Activated CD8-positive, alpha-beta T cell treated with anti-CD3 and anti-CD28 coated beads for 36 hours (primary cell): ENCODE results near the gene CCNDBP1. TPM values are rescaled to one million over a fixed set of nuclear protein-coding genes. Genes with fewer than 3 reads are reported as not detected.
A peak's percentile ranks its signal among the peaks of the same experiment; 100 is the strongest.

Experiments
- ATAC-seq: fragments of 200-7000 bp; cut with Tn5 transposase; one replicate; pipeline ENCODE4 v1.10.0; 2021; ENCODE audit warnings: mild to moderate bottlenecking, moderate library complexity
- CTCF ChIA-PET: fragments of 350-600 bp; sonication (Branson Sonifier 250); formaldehyde crosslinking; loops from one replicate; lab custom pipeline; 2021; ENCODE audit warnings: antibody characterized with exemption; lab: Charles Lee
- POLR2A ChIA-PET: fragments of 350-600 bp; sonication (Branson Sonifier 250); formaldehyde crosslinking; loops from one replicate; lab custom pipeline; 2021; ENCODE audit warnings: antibody characterized with exemption; lab: Charles Lee
- DNase-seq: peaks from one replicate; pipeline ENCODE4 v3.0.0-alpha.2; 2020
- H3K27ac Mint-ChIP-seq: one replicate; pipeline ENCODE4 v1.8.0; 2021; ENCODE audit warnings: mild to moderate bottlenecking, mixed read lengths
- H3K27me3 Mint-ChIP-seq: one replicate; pipeline ENCODE4 v1.8.0; 2021; ENCODE audit warnings: mixed read lengths
- H3K36me3 Mint-ChIP-seq: one replicate; pipeline ENCODE4 v1.8.0; 2021; ENCODE audit warnings: low read depth, mixed read lengths
- H3K4me1 Mint-ChIP-seq: one replicate; pipeline ENCODE4 v1.8.0; 2021; ENCODE audit warnings: low read depth, mixed read lengths
- H3K4me3 Mint-ChIP-seq: one replicate; pipeline ENCODE4 v1.8.0; 2021; ENCODE audit warnings: mild to moderate bottlenecking, moderate library complexity, mixed read lengths
- H3K9me3 Mint-ChIP-seq: one replicate; pipeline ENCODE4 v1.8.0; 2021; ENCODE audit warnings: mixed read lengths
- intact Hi-C: fragments of 100-400 bp; cut with micrococcal nuclease; formaldehyde crosslinking; loops from one replicate; pipeline ENCODE4 v1.10.0; 2022
- total RNA-seq, 2 experiments: library from RNA; stranded (reverse); gene quantifications; one replicate each; pipeline ENCODE4 v1.2.3, GENCODE V29; 2021
- TF ChIP-seq, protein P1 (sequence below): fragments of 200-600 bp; IDR thresholded peaks from one replicate; pipeline ENCODE4 v1.8.0; 2022; ENCODE audit warnings: antibody characterized with exemption, mild to moderate bottlenecking

CCNDBP1 gene
- total RNA-seq, 2 experiments from 2014 or later: 49.2 to 54.1 TPM

DNA sequence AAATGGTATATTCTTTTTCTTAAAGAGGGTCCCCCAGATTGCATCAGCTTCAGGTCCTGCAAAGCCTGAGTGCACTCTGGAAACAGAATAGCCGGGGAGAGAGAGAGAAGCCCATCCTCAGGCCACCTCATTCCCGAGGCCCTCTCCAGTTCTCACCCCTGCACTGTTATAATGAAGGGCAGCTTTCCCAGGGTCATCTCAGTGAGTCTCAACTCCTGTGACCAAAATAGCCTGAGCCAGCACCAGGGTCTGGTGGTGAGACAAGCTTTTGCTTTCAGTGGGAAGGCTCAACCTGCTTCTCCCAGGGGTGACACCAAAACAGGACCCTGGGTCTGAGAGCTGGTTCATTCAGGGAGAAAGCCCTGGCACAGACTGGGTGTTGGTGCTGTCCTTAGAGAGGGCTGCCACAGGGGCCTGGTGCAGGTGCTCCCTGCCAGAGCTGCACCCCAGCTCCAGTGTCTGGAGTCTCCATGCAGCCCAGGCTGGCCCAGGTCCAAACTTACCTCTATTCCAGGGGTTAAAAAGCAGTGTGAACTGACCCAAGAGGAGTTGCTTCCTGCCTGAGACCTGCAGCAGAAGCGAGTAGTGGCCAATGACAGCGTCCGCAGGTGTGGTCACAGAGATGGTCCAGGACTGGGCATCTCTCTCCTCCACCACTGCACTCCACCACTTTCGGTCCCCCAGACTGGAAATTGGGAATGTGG is 29.5 kb downstream of the CCNDBP1 start:
- no peak overlapping the region for H3K27ac Mint-ChIP-seq
- no peaks in the 10 kb centered on the region for H3K36me3 Mint-ChIP-seq

DNA sequence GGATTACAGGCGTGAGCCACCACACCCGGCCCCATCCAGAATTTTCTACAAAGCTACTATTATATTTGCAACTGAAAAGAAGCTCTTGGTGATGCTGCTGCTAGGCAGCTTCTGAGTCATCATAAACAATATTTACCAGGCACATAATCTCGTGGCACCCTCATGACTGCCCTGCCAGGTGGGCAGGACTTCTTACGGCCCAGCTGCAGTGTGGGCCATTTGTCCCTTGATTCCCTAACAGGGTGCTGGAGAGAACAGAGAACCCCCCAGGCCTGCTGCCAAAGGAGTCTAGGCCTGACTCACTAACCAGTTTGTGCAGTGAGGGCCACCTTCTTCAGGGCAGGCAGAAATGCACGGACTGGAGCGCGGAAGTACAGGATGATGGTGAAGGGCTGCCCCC is 30.8 kb downstream of the CCNDBP1 start:
- Mint-ChIP-seq H3K9me3 (peaks cover 2% of the 10 kb centered on the region), H3K4me3 (no peak overlapping the region), H3K36me3 (no peaks in the 10 kb centered on the region), H3K27ac (no peak overlapping the region), H3K4me1 (no peaks in the 10 kb centered on the region), H3K27me3 (peaks cover 1% of the 10 kb centered on the region)
- intact Hi-C loops: no loop called here
- ATAC-seq: no peak
- no peak for DNase-seq
- ChIA-PET CTCF (interaction anchor here (1.8 to 3.8 kb wide), 3 partner anchors 10 to 69 kb away, joined by 10 to 17 read pairs (median 16); no protein-coding TSS in a partner anchor), POLR2A (no interaction called here)
- TF ChIP-seq, protein P1, sequence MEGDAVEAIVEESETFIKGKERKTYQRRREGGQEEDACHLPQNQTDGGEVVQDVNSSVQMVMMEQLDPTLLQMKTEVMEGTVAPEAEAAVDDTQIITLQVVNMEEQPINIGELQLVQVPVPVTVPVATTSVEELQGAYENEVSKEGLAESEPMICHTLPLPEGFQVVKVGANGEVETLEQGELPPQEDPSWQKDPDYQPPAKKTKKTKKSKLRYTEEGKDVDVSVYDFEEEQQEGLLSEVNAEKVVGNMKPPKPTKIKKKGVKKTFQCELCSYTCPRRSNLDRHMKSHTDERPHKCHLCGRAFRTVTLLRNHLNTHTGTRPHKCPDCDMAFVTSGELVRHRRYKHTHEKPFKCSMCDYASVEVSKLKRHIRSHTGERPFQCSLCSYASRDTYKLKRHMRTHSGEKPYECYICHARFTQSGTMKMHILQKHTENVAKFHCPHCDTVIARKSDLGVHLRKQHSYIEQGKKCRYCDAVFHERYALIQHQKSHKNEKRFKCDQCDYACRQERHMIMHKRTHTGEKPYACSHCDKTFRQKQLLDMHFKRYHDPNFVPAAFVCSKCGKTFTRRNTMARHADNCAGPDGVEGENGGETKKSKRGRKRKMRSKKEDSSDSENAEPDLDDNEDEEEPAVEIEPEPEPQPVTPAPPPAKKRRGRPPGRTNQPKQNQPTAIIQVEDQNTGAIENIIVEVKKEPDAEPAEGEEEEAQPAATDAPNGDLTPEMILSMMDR: no peak

More for the DNA sequence above, 29.5 kb downstream of the CCNDBP1 start:
- H3K9me3 Mint-ChIP-seq: peaks cover 2% of the 10 kb centered on the region
- DNase-seq (no peak), ATAC-seq (no peak)
- CTCF ChIA-PET: interaction anchor here (1.5 to 4.1 kb wide), 3 partner anchors 11 to 71 kb away, joined by 6 to 18 read pairs (median 16); no protein-coding TSS in a partner anchor
- no peak overlapping the region for H3K4me3 Mint-ChIP-seq
- TF ChIP-seq, protein P1: no peak
- POLR2A ChIA-PET: interaction anchor here (1.5 kb wide), 1 partner anchor 11 kb away, joined by 5 read pairs; no protein-coding TSS in a partner anchor
- intact Hi-C loops: no loop called here
- H3K4me1 Mint-ChIP-seq: no peaks in the 10 kb centered on the region
- H3K27me3 Mint-ChIP-seq: no peaks in the 10 kb centered on the region

DNA sequence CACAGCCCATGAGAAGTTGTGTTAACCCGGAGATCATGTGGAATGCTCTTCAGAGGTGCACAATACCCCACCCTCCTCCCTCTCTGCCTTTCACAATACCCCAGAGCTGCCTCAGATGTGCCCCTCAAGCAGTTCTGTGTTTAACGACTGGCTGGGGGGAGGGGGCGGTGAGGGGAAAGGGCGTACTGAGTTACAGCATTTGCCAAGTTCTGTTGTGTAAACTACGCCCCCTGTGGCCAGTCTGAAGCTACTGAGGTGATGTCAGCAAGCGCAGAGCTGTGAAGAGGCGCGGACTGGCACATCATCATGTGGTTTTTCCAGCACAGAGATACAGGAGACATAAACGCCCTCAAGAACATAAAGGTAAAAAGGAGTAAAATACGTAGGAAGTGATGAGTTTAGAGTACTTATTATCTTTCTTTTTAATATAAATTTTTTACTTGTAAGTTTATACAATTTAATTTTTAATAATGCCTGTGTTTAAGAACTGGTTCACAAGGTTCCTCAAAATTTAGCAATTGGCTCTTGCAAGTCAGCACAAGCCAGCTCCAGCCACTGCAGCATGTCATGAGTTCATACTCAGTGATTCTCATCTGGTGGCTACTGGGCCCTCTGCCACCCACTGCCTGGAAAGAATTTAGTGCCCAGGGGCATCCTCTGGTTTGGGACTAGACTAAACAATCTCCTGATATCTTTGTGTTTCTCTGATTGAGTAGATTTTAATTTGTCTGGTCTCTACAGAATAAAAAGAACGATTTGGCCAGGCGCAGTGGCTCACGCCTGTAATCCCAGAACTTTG is 33.9 kb downstream of the CCNDBP1 start:
- Mint-ChIP-seq H3K27me3 (peaks cover 1% of the 10 kb centered on the region), H3K4me3 (no peak overlapping the region), H3K27ac (no peak overlapping the region), H3K9me3 (peaks cover 2% of the 10 kb centered on the region), H3K4me1 (no peaks in the 10 kb centered on the region), H3K36me3 (no peaks in the 10 kb centered on the region)
- DNase-seq (peak; percentile 41), ATAC-seq (peak; percentile 39)
- TF ChIP-seq, protein P1: no peak
- POLR2A ChIA-PET: no interaction called here
- CTCF ChIA-PET: interaction anchor here (0.7 to 3.8 kb wide), 5 partner anchors 15 to 66 kb away, joined by 3 to 17 read pairs (median 5); no protein-coding TSS in a partner anchor
- intact Hi-C loops: no loop called here

DNA sequence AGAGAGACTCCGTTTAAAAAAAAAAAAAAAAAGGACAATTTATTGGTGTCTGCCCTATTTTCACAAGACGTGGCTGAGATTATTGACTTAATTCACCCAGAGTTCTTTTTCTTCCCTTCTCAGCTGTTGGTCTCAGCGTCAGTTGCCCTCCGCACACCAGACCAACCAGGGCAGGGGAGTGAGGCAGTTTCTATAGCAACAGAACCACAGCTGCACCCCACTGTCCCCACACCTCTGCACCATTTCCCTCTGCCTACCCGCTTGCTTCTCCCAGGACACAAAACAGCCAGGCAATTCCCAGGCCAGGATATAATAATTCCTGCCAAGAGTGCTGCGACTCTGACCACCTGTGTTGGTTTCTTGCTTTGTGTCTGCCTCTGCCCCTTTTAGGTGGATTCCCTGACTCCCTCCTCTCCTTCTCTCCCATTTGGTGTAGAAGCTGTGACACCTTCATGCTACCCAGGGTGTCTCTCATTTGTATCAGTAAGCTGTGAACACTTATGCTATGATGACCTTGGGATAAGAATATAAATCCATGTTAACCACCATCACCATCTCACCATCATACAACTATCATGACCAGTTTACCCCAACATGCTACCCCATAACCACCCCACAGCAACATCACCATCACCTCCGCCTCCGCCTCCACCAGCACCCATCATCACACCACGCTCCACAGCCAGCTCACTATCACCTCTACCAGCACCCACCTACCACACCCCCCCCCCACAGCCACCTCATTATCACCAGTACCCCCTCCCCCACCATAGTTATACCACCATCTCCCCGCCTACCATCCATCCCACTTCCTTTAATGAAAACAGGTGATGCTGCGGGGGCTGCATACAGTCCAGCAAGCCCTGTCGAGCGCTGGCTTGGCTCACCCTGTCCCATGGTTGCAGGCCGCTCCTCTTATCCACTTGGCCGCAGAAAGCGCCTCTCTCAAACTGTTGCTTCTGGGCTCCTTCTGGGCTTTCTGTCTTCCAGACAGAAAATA is 35.0 kb downstream of the CCNDBP1 start:
- ATAC-seq (no peak), DNase-seq (no peak)
- H3K36me3 Mint-ChIP-seq: no peaks in the 10 kb centered on the region
- peaks cover 1% of the 10 kb centered on the region for H3K27me3 Mint-ChIP-seq
- H3K27ac Mint-ChIP-seq: no peak overlapping the region
- ChIA-PET CTCF (interaction anchor here (3.8 kb wide), 1 partner anchor 65 kb away, joined by 16 read pairs; no protein-coding TSS in a partner anchor), POLR2A (no interaction called here)
- H3K4me1 Mint-ChIP-seq: no peaks in the 10 kb centered on the region
- no peak overlapping the region for H3K4me3 Mint-ChIP-seq
- H3K9me3 Mint-ChIP-seq: peaks cover 2% of the 10 kb centered on the region
- TF ChIP-seq, protein P1: no peak
- intact Hi-C loops: no loop called here
